ENCODE data around the gene SLC2A11.

Gene SLC2A11

GRCh38 chr22:23820748-23821211, 36.9 kb upstream of the SLC2A11 start:
- no peak overlapping the region for H3K4me3 ChIP-seq (replicated peaks; ENCODE audit: low read depth, low read length)
- TF ChIP-seq CTCF (IDR thresholded peaks at IDR 0.05; ENCODE audit: low read depth, low read length, missing control alignments) = no peak
- no peak for DNase-seq (ENCODE audit: extremely low read depth, low read depth)

DNA sequence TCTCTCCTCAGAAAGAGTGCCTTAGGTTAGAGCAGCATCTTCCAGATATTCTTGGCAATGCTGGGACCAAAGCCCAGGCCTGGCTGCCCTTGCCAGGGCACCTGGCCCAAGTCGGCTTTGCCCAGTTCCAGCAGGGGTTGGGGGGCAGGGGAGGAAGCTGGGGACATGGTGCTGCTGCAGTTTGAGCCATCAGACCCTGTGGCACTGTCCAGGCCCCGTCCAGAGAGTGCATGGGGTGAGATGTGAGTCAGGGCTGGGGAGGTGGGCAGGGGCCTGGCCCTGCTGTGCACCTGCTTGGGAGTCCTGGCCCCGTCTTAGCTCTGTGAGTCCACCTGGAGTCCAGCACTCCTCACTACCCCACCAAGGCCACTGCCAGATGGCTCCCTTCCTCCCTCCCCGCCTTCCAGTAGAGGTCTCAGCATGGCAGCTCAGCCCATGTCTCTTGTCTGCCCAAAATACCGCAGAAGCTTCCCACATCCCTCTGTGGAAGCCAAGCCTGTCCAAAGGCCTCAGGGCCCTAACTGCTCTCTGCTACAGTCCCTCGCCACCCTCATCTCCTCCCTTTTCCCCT, 35.5 kb upstream of the SLC2A11 start:
- DNase-seq (ENCODE audit: extremely low read depth, low read depth) = no peak
- no peak overlapping the region for H3K4me3 ChIP-seq (replicated peaks; ENCODE audit: low read depth, low read length)
- TF ChIP-seq CTCF (IDR thresholded peaks at IDR 0.05; ENCODE audit: low read depth, low read length, missing control alignments) = no peak

GRCh38 chr22:23823331-23823791, 34.3 kb upstream of the SLC2A11 start:
- DNase-seq (ENCODE audit: extremely low read depth, low read depth) = no peak
- TF ChIP-seq CTCF (IDR thresholded peaks at IDR 0.05; ENCODE audit: low read depth, low read length, missing control alignments) = no peak
- no peak overlapping the region for H3K4me3 ChIP-seq (replicated peaks; ENCODE audit: low read depth, low read length)

GRCh38 chr22:23824476-23825245, 33.0 kb upstream of the SLC2A11 start:
- no peak overlapping the region for H3K4me3 ChIP-seq (replicated peaks; ENCODE audit: low read depth, low read length)
- DNase-seq (ENCODE audit: extremely low read depth, low read depth) = no peak

DNA sequence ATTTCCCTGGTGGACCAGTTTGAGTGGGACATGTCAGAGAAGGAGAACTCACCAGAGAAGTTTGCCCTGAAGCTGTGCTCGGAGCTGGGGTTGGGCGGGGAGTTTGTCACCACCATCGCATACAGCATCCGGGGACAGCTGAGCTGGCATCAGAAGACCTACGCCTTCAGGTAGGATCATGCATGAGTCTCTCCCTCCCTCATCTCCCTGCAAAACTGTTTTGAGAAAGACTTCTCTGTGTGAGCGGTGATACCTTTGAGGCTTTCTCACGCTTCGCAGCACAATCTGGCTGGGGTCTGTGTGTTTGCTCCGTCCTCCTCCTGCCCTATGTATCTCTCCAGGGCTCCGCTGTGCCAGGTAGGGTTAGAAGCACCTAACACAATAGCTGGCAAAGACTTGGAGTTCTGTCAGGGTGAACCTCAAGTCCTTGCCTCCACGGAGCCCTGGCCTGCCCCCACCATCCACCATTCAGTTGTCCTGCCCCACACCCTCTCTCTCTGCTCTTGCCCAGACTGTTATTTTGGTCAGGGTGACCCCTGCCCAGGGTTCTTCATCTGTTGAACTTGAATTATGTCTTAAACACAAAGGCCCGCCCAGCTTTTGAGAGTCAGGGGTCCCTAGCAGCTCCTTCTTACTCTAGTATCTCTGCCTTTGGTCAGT, 32.3 kb upstream of the SLC2A11 start:
- no peak overlapping the region for H3K4me3 ChIP-seq (replicated peaks; ENCODE audit: low read depth, low read length)
- no peak for TF ChIP-seq CTCF (IDR thresholded peaks at IDR 0.05; ENCODE audit: low read depth, low read length, missing control alignments)
- DNase-seq (ENCODE audit: extremely low read depth, low read depth) = no peak

More at GRCh38 chr22:23824476-23825245, 33.0 kb upstream of the SLC2A11 start:
- TF ChIP-seq CTCF (IDR thresholded peaks at IDR 0.05; ENCODE audit: low read depth, low read length, missing control alignments) = no peak

- DNase-seq (ENCODE audit: extremely low read depth, low read depth) = no peak
- no peak for TF ChIP-seq CTCF (IDR thresholded peaks at IDR 0.05; ENCODE audit: low read depth, low read length, missing control alignments)
- no peak overlapping the region for H3K4me3 ChIP-seq (replicated peaks; ENCODE audit: low read depth, low read length)
These were observed 30.9 kb upstream of the SLC2A11 start for GRCh38 chr22:23826510-23827350.
